ENCODE measurements around the gene FAM227B. TPM values are rescaled to one million over a fixed set of nuclear protein-coding genes. Genes with fewer than 3 reads are reported as not detected.
"Not testable (repeated sequence)": the region's sequence is repeated elsewhere in the genome, so short reads cannot be mapped to it uniquely, and the experiment has no call there.

FAM227B gene
- polyA plus RNA-seq, 6 donors from 2014 or later, result 15.8 to 27.3 (median 20.0) TPM

DNA sequence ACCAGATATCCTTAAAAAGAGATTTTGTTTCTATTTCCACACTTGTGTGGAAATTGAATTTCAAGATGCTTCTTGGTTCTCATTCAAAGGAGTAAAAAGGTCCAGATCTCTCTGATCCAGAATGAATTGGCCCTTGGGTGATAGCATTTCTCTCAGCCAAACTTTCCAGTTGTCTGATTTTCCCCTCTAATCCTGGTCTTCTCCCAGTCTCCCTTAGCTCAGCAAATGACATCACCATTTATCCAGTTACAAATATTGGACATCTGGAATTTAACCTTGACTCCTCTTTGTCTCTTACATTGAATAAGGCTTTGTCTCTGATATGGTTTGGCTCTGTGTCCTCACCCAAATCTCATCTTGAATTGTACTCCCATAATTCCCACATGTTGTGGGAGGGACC is 207.8 kb downstream of the FAM227B start:
- H3K36me3 Mint-ChIP-seq, result peaks cover 0 to 5% of the 10 kb centered on the region in 2 donors
- DNase-seq (no peak), ATAC-seq (ENCODE audit: low read depth in 2 of 2) (no peak)
- H3K9me3 Mint-ChIP-seq, result no peaks in the 10 kb centered on the region
- H3K4me3 Mint-ChIP-seq, result no peak overlapping the region
- peaks cover 6 to 41% (median 15%) of the 10 kb centered on the region in 3 donors for H3K27me3 Mint-ChIP-seq
- no peak overlapping the region for H3K27ac Mint-ChIP-seq
- H3K4me1 Mint-ChIP-seq, result no peaks in the 10 kb centered on the region

DNA sequence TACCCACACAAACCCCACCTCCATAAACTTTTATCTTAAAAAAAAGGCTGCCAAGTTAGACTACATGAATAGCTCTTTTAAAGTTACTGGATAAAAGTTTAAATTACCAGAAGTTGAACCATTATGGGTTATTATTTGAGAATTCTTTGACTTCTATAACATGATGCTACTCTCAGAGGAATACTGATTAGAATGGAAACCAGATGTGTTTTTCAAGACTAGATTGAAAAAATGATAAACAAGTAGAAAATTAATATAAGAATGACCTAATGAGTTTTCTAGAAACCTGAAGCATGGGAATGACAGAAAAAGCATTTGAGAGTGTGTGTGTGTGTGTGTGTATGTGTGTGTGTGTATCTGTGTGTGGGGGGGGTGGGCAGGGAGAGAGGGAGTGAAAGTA is 210.0 kb downstream of the FAM227B start:
- H3K36me3 Mint-ChIP-seq, result peaks cover 0 to 5% of the 10 kb centered on the region in 2 donors
- H3K4me3 Mint-ChIP-seq, result no peak overlapping the region
- peaks cover 10 to 32% (median 14%) of the 10 kb centered on the region in 3 donors for H3K27me3 Mint-ChIP-seq
- no peak for DNase-seq
- no peak for ATAC-seq (ENCODE audit: low read depth in 2 of 2)
- no peak overlapping the region for H3K27ac Mint-ChIP-seq
- no peaks in the 10 kb centered on the region for H3K9me3 Mint-ChIP-seq
- no peaks in the 10 kb centered on the region for H3K4me1 Mint-ChIP-seq

DNA sequence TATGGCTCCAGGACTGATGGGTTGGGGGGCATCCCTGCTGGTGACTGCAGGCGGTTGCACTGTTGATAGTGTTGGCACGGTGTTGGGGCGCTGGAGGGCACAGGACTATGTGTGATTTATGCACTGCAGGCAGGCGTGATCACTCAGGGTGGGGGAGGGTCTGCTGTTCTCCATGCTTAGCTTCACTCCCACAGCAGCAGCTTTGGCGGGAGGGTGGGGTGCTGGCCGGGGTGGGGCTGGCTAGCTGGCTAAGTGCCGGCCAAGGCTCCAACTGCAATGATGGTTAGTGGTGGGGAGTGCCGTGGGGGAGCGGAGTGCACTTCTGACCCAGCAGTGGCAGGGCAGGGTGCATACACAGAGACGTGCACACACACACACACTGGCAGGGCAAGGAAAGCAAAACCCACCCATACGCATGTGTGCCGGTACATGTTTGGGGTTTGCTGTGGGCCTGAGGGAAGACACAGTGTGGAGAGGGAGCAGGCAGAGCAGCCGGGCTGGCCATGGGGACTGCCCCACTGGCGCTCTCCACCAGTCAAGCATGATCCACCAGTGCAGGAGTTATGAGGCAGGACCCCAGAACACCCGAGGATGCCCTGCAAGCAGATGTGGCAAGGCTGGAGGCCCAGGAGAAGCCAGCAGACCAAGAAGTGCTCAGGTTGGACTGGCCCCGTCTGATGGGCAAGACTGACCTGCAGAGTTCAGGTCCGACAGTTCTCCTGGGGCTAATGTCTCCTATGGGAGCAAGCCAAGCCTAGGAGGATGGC is 214.1 kb downstream of the FAM227B start:
- Mint-ChIP-seq H3K36me3 (no peaks in the 10 kb centered on the region), H3K4me1 (no peaks in the 10 kb centered on the region), H3K9me3 (peaks cover 0 to 6% (median 0%) of the 10 kb centered on the region in 7 donors), H3K27ac (no peak overlapping the region), H3K4me3 (no peak overlapping the region), H3K27me3 (peaks cover 0 to 22% (median 13%) of the 10 kb centered on the region in 3 donors)
- DNase-seq (no peak), ATAC-seq (ENCODE audit: low read depth in 2 of 2) (no peak)

DNA sequence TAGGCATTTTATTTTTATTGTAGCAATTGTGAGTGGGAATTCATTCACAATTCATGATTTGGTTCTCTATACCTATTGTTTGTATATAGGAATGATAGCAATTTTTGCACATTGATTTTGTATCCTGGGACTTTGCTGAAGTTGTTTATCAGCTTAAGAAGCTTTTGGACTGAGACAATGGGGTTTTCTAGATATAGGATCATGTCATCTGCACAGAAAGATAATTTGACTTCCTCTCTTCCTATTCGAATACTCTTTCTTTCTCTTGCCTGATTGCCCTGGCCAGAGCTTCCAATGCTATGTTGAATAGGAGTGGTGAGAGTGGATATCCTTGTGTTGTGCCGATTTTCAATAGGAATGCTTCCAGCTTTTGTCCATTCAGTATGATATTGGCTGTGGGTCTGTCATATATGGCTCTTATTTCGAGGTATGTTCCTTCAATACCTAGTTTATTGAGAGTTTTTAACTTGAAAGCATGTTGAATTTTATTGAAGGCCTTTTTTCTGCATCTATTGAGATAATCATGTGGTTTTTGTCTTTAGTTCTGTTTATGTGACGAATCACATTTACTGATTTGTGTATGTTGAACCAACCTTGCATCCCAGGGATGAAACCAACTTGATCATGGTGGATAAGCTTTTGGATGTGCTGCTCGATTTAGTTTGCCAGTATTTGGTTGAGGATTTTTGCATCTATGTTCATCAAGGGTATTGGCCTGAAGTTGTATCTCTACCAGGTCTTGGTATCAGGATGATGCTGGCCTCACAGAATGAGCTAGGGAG is 217.9 kb downstream of the FAM227B start:
- H3K27me3 Mint-ChIP-seq, result peaks cover 0 to 17% (median 0%) of the 10 kb centered on the region in 3 donors
- H3K4me3 Mint-ChIP-seq; H3K4me1 Mint-ChIP-seq; H3K27ac Mint-ChIP-seq; H3K9me3 Mint-ChIP-seq; DNase-seq; H3K36me3 Mint-ChIP-seq; ATAC-seq (ENCODE audit: low read depth in 2 of 2): not testable (repeated sequence)

DNA sequence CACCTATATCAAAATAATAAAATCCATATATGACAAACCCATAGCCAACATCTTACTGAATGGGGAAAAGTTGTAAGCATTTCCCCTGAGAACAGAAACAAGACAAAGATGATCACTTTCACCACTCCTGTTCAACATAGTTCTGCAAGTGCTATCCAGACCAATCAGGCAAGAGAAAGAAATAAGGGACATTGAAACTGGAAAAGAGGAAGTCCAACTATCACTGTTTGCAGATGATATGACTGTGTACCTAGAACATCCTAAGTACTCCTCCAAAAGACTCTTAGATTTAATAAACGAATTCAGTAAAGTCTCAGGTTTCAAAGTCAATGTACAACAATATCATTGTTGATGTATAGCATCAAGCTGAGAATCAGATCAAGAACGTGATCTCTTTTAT is 233.1 kb downstream of the FAM227B start:
- ATAC-seq (ENCODE audit: low read depth in 2 of 2) (peak; percentile 55 to 73), DNase-seq (no peak)
- H3K27me3 Mint-ChIP-seq, result peaks cover 0 to 6% (median 0%) of the 10 kb centered on the region in 3 donors
- no peaks in the 10 kb centered on the region for H3K36me3 Mint-ChIP-seq
- no peak overlapping the region for H3K4me3 Mint-ChIP-seq
- H3K4me1 Mint-ChIP-seq, result peaks cover 0 to 7% (median 0%) of the 10 kb centered on the region in 3 donors
- H3K9me3 Mint-ChIP-seq, result peaks cover 0 to 5% (median 0%) of the 10 kb centered on the region in 7 donors
- H3K27ac Mint-ChIP-seq, result no peak overlapping the region

DNA sequence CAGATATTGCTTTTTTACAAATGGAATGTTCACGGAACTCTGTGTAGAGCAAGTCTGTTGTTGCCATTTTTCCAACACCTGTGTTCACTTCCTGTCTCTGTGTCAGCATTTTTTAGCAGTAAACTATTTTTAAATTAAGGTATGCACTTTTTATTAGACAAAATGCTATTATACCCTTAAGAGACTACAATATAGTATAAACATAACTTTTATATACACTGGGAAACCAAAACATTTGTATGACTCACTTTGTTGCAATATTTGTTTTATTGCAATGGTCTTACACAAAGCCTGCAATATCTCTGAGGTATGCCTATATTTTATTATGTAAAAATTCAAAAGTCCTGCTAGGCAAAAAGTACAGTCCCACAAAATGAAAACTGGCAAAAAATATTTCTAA is 237.4 kb downstream of the FAM227B start:
- Mint-ChIP-seq H3K4me1 (peaks cover 0 to 7% (median 0%) of the 10 kb centered on the region in 3 donors), H3K9me3 (peaks cover 0 to 5% (median 0%) of the 10 kb centered on the region in 7 donors), H3K36me3 (no peaks in the 10 kb centered on the region), H3K4me3 (no peak overlapping the region), H3K27ac (no peak overlapping the region), H3K27me3 (peaks cover 0 to 4% (median 0%) of the 10 kb centered on the region in 3 donors)
- ATAC-seq (ENCODE audit: low read depth in 2 of 2) (no peak), DNase-seq (no peak)

DNA sequence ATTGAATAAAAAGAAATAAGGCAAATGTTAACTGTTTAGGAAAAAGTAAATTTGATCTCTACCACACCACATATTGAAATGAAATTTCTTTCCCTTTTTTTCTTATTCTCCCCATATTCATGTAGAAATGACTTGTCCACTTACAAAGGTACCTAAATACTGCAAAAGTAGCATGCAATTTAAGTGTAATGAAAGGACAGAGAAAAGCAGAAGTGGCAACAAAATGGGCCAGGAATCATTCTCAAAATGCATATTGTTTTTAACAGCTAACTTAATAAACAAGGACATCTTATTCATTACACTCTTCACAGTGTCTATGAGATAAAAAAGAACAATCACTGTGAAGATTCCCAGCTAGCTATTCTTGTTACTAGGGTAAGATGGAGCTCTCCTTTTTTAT is 238.2 kb downstream of the FAM227B start:
- Mint-ChIP-seq H3K9me3 (peaks cover 0 to 4% (median 0%) of the 10 kb centered on the region in 7 donors), H3K4me1 (peaks cover 0 to 3% (median 0%) of the 10 kb centered on the region in 3 donors), H3K4me3 (no peak overlapping the region), H3K36me3 (no peaks in the 10 kb centered on the region), H3K27me3 (no peaks in the 10 kb centered on the region), H3K27ac (no peak overlapping the region)
- no peak for DNase-seq
- ATAC-seq (ENCODE audit: low read depth in 2 of 2), result no peak

DNA sequence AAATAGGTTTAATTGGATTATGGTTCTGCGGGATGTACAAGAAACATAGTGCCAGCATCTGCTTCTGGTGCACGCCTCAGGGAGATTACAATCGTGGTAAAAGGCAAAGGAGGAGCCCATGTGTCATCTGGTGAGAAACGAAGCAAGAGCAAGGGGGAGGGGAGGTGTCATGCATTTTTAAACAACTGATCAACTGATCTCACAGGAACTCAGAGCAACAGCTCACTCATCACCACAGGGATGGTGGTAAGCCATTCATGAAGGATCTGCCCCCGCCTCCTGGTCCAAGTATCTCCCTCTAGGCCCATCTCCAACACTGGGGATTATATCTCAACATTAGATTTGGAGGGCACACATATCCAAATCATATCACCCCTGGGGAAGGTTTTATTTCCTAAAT is 239.7 kb downstream of the FAM227B start:
- no peaks in the 10 kb centered on the region for H3K4me1 Mint-ChIP-seq
- H3K27me3 Mint-ChIP-seq, result no peaks in the 10 kb centered on the region
- ATAC-seq (ENCODE audit: low read depth in 2 of 2) (no peak), DNase-seq (no peak)
- no peaks in the 10 kb centered on the region for H3K9me3 Mint-ChIP-seq
- H3K27ac Mint-ChIP-seq, result no peak overlapping the region
- H3K36me3 Mint-ChIP-seq, result no peaks in the 10 kb centered on the region
- H3K4me3 Mint-ChIP-seq, result no peak overlapping the region

DNA sequence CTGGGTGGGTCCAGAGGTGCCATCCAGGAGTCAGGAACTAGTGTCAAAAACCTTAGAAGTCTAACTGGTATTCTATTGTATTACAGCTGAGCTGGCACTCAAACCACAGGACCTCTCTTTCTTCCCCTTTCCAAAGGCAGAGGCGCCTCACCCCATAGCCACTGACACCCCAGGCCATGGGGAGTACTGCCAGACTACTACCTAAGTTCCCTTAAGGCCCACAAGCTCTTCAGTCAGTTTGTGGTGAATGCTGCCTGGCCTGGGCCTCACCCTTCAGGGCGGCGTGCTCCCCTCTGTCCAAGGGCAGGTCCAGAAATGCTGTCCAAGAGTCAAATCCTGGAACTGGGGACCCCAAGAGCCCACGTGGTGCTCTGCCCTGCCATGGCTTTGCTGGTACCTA is 240.6 kb downstream of the FAM227B start:
- H3K27ac Mint-ChIP-seq, result no peak overlapping the region
- no peak for ATAC-seq (ENCODE audit: low read depth in 2 of 2)
- no peak for DNase-seq
- H3K36me3 Mint-ChIP-seq, result no peaks in the 10 kb centered on the region
- no peak overlapping the region for H3K4me3 Mint-ChIP-seq
- H3K9me3 Mint-ChIP-seq, result no peaks in the 10 kb centered on the region
- H3K4me1 Mint-ChIP-seq, result no peaks in the 10 kb centered on the region
- H3K27me3 Mint-ChIP-seq, result no peaks in the 10 kb centered on the region

DNA sequence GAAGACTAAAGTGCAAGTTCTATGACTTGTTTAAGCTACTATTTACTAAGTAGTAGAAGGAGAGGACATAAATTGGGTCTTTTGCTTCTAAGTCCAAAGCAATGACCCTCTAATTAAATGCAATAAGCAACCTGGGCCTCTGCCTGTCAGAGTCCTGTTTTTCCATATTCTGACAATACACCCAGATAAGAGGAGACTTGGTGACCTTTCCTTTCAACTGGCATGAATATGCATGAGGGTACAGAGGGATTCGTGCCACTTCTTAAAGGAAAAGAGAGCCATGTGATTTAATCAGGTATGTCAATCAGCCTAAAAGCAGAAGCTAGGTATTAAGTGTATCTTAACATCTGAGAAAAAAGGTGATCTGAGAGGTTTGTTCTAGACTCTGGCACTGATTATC is 248.3 kb downstream of the FAM227B start:
- no peak for DNase-seq
- Mint-ChIP-seq H3K27ac (no peak overlapping the region), H3K4me3 (no peak overlapping the region), H3K9me3 (peaks cover 0 to 13% (median 2%) of the 10 kb centered on the region in 7 donors), H3K27me3 (no peaks in the 10 kb centered on the region), H3K36me3 (peaks cover 0 to 4% of the 10 kb centered on the region in 2 donors), H3K4me1 (no peaks in the 10 kb centered on the region)
- ATAC-seq (ENCODE audit: low read depth in 2 of 2), result no peak

DNA sequence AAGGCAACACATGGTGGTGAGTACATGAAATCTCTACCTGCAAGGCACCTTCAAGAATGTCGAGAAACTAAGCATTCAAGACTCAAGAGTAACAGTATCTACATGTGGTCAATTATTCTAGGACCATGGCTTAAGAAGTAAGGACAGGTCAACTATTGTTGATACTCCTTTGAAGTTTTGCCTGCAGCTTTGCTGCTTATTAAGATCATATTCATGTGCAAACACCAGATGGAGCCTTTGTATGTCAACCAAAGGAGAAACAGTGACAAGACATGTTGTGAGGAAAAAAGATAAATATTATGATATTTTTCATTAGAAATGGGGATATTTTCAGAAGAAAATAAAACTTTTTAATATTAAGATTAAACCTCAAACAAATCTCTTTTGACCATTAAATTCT is 249.8 kb downstream of the FAM227B start:
- H3K4me1 Mint-ChIP-seq, result no peaks in the 10 kb centered on the region
- no peak overlapping the region for H3K27ac Mint-ChIP-seq
- ATAC-seq (ENCODE audit: low read depth in 2 of 2) (no peak), DNase-seq (no peak)
- no peaks in the 10 kb centered on the region for H3K27me3 Mint-ChIP-seq
- H3K4me3 Mint-ChIP-seq, result no peak overlapping the region
- H3K36me3 Mint-ChIP-seq, result peaks cover 7 to 10% of the 10 kb centered on the region in 2 donors
- H3K9me3 Mint-ChIP-seq, result peaks cover 0 to 21% (median 4%) of the 10 kb centered on the region in 7 donors

DNA sequence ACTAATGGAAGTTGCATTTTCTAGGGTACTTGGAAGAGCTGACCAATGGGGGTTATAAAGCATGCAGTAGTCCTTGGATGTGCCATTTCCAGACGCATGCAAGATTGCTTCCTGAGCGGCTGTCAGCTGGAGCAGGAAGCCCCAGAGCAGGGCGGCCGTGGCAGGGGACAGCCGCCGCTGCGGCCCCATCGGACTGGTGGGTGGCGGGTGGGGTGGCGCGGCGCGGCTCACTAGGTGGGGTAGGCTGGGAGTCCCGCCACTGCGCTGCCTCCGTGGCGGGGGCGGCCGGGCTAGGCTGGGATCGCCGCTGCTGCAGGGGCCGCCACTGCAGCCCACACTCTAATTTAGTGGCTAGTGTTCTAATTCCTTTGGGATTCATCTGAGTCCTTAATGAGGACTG is 254.1 kb downstream of the FAM227B start:
- no peak overlapping the region for H3K27ac Mint-ChIP-seq
- ATAC-seq (ENCODE audit: low read depth in 2 of 2) (no peak), DNase-seq (no peak)
- peaks cover 4 to 22% (median 4%) of the 10 kb centered on the region in 7 donors for H3K9me3 Mint-ChIP-seq
- peaks cover 7 to 11% of the 10 kb centered on the region in 2 donors for H3K36me3 Mint-ChIP-seq
- H3K4me1 Mint-ChIP-seq, result peaks cover 0 to 4% (median 0%) of the 10 kb centered on the region in 3 donors
- H3K4me3 Mint-ChIP-seq, result no peak overlapping the region
- no peaks in the 10 kb centered on the region for H3K27me3 Mint-ChIP-seq

DNA sequence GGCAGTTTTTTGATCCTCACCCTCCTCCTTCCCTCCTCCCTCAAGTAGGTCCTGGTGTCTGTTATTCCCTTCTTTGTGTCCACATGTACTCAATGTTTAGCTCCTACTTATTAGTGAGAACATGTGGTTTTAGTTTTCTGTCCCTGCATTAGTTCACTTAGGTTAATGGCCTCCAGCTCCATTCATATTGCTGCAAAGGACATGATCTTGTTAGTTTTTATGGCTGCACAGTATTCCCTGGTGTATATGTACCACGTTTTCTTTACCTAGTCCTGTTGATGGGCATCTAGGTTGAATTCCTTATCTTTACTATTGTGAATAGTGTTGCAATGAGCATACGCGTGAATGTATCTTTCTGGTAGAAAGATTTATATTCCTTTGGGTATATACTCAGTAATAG is 259.2 kb downstream of the FAM227B start:
- ATAC-seq (ENCODE audit: low read depth in 2 of 2) (no peak), DNase-seq (no peak)
- peaks cover 0 to 4% (median 0%) of the 10 kb centered on the region in 3 donors for H3K4me1 Mint-ChIP-seq
- H3K27ac Mint-ChIP-seq, result peak overlapping the region in 1 of 6 donors; percentile 6
- no peaks in the 10 kb centered on the region for H3K27me3 Mint-ChIP-seq
- peaks cover 4 to 7% of the 10 kb centered on the region in 2 donors for H3K36me3 Mint-ChIP-seq
- H3K4me3 Mint-ChIP-seq, result no peak overlapping the region
- H3K9me3 Mint-ChIP-seq, result peaks cover 3 to 12% (median 5%) of the 10 kb centered on the region in 7 donors

DNA sequence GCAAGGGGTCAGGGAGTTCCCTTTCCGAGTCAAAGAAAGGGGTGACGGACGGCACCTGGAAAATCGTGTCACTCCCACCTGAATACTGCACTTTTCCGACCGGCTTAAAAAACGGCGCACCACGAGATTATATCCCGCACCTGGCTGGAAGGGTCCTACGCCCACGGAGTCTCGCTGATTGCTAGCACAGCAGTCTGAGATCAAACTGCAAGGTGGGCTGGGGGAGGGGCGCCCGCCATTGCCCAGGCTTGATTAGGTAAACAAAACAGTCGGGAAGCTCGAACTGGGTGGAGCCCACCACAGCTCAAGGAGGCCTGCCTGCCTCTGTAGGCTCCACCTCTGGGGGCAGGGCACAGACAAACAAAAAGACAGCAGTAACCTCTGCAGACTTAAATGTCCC is 266.2 kb downstream of the FAM227B start:
- ATAC-seq (ENCODE audit: low read depth in 2 of 2), result not testable (repeated sequence)

More for the DNA sequence above, 266.2 kb downstream of the FAM227B start:
- H3K36me3 Mint-ChIP-seq, H3K4me3 Mint-ChIP-seq, H3K4me1 Mint-ChIP-seq, H3K9me3 Mint-ChIP-seq, H3K27ac Mint-ChIP-seq, H3K27me3 Mint-ChIP-seq, DNase-seq: not testable (repeated sequence)

Measured in naive B cell (primary cell).